GM12864 (cell line): ENCODE results near the gene CACNA1G.

ENCODE experiments used
- DNase-seq: peaks from one replicate; pipeline ENCODE4 v3.0.0-alpha.2; 2011; ENCODE audit warnings: low read depth
- H3K4me3 ChIP-seq: 2 replicates; pipeline ENCODE4 v1.5.1; 2011; ENCODE audit warnings: mild to moderate bottlenecking, low read depth, low read length, control low read depth
- CTCF ChIP-seq: IDR thresholded peaks from 2 replicates; pipeline ENCODE4 v1.5.1; 2011; ENCODE audit warnings: low read depth, mild to moderate bottlenecking, moderate library complexity, low read length, control low read depth, inconsistent platforms; ENCODE audit errors: missing control alignments

CACNA1G gene

GRCh38 chr17:50630524-50631194 is 70.1 kb downstream of the CACNA1G start:
- no peak overlapping the region for H3K4me3 ChIP-seq
- no peak for DNase-seq
- peak; percentile 83 for TF ChIP-seq CTCF

- TF ChIP-seq CTCF = no peak
- DNase-seq = no peak
- H3K4me3 ChIP-seq = no peak overlapping the region
These were observed 70.8 kb downstream of the CACNA1G start for GRCh38 chr17:50631195-50631907.

DNA sequence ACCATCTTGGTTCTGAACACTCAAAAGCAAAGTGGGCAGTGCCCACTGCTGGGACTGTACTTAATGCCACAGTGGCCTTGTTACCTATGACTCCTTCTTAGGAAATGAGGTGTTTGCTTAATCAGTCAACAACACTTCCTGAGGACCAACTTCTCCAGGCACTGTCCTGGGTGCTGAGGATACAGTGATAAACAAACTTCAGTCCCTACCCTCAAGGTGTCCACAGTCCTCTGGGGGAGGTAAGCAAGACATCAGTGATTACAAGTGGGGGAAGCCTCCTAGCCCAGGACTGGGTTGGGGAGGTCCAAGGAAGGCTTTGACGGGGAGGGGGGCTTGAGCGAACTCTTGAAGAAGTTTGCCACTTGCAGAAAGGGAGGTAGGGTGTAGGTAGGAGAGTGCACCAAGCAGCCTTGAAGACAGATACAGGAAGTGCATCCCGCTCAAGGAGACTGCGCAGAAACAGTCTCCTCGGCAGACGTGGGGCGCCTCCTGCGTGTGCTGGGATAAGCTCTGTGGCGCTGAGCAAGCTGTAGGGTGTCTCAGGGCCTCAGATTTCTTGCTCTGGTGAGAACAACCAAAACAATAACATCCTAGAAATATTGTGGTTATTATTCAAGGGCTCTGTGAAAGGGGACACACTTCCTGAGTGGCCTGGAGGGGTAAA is 71.5 kb downstream of the CACNA1G start:
- DNase-seq = peak; percentile 25
- no peak overlapping the region; the same call in 1 of the 2 replicates for H3K4me3 ChIP-seq
- TF ChIP-seq CTCF = no peak

DNA sequence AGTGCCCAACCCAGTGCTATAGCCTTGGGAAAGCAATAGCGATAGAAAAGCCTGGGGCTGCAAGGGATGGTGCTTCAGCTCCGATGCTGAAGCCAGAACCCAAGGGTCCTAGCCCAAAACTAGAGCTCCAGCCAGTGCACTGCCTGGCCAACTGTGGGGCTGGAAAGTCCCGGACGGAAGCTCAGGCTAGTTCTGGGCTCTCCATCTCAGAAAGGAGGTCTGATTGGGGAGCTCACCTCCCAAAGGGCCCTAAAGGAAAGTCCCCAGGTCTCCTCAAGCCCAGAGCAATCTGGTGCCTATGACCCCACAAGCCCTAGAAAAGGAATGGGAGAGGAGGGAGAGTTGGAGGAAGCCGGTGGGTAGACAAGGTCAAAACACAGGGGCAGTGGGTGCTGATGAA is 72.1 kb downstream of the CACNA1G start:
- no peak for DNase-seq
- TF ChIP-seq CTCF = no peak
- peak overlapping the region; percentile 56; the same call in 1 of the 2 replicates for H3K4me3 ChIP-seq

- H3K4me3 ChIP-seq = peak overlapping the region; percentile 56
- no peak for TF ChIP-seq CTCF
- DNase-seq = no peak
These were observed 73.2 kb downstream of the CACNA1G start for GRCh38 chr17:50633683-50634082.

GRCh38 chr17:50634224-50634914 is 73.9 kb downstream of the CACNA1G start, which contains the start of gene ABCC3:
Gene ABCC3, plus strand, starts transcription at chr17:50634881. Its CDS starts 56 bp downstream, at chr17:50634937.
- TF ChIP-seq CTCF = no peak
- DNase-seq = no peak
- H3K4me3 ChIP-seq = peak within 1 kb of the TSS; percentile 56
